HG02970 (cell line): Measurements from ENCODE around the gene IGSF21.

Source experiments
- ATAC-seq: cut with Tn5 transposase; IDR thresholded peaks from one replicate; pipeline ENCODE4 v1.9.1; 2021; ENCODE audit warnings: mild to moderate bottlenecking, moderate library complexity, moderate number of reproducible peaks; ENCODE audit not compliant: unreplicated experiment, low FRiP score

The IGSF21 gene

DNA sequence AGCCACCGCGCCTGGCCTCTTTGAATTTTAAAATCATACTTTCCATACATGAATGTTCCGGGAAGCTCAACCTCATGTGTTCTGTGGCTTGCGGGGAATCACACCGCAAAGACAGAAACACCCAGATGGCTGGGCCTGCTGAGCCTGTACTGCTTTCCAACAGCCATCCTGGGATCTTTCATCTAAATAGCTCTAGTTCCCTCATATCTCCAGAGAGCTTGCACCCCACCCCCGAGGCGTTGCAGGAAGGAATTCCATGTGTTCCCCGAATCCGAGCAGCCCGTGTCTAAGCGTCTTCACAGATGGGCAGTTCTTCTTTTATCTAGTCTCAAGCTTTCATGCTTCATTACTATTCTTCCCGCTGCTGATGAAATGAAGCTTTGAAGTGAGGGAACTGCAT lies 66.4 kb downstream of the IGSF21 start:
- no peak for ATAC-seq

DNA sequence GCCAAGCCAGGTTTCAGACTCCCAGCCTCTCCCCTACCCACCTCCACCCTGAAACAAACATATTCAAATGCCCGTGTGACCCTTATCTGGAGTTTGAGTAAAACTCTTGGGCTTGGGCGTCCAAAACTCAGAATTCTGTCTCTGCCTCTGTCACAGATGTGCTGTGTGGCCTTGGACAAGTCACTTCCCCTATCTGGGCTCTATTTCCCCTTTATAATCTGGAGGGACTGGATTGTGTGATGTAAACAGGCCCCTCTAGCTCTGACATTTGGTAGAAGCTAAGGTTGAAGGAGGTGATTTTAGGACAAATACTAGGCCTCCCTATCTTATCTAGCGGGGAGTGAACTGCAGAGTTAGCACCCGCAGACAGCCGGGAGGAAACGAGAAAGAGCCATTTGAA lies 67.5 kb downstream of the IGSF21 start:
- no peak for ATAC-seq

DNA sequence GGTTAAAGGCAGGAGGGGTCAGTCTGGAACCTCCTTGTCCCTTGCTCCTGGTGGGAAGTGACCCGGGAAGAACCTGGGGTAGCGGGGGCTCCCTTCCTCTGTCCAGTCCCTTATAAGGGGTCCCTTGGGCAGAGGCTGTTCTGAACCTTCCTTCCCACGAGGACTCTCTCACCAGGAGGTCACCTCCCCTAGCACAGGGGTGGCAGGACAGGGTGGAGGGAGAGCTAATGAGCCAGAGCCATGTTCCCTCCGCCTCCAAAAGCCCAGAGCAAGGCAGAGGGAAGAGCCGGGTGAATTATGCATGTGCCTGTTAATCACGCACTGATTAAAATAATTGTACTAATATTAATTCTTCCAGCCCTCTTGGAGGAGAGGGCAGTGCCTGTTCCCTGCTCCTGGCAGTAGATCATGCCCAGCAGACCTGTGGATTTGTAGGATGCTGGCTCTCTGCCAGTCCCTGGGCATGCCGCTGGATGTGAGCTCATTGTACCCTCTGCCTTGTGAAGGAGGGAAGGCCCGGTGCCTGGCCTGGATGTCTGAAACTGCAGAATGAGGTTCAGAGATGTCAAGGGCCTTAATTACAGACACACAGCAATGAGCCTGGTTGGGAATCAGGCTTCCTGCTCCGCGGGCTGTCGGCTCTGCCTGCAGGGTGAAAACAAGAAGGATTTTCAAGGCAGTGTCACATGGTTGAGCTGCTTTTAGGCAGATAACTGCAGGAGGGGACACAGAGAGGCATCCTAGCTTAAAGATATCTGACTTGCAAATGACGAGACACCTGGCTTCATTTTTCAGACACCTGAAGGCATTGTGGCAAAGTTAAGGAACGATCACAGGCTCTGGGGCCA lies 68.2 kb downstream of the IGSF21 start:
- ATAC-seq, result no peak

DNA sequence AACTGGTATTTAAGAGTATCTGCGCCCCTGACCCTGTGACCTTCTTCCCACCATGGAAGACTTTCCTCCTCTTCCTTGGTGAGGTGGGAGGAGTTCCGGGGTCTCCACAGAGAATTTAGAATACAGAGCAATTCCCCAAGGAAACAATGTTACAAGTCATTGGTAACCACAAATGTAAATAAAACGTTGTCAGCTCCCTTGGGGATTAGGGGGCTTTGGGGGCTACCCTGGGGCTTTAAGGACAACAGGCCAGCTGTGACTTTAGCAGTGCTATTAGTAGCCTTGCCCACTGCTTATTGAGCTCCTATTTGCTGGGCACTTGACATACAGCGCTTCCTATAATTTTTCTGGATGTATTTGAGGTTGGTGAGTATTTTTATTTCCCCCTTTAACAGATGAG lies 69.0 kb downstream of the IGSF21 start:
- ATAC-seq, result no peak

DNA sequence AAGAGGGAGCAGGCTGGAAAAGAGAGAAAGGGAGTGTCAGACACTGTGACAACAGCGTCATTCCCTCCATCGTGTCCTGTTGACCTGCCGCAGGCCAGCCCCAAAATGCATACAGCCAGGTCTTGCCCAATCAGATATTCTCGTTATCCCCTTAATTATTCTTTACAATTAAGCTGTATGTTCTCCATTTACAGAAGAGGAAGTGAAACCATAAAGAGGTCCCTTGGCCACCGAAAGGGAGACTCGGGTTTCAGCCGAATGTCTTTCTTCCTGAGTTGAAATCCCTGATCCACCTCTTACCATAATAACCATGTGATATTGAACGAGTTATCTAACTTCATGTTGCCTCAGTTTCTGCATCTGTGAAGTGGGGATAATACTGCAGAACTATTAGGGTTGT lies 70.5 kb downstream of the IGSF21 start:
- no peak for ATAC-seq

DNA sequence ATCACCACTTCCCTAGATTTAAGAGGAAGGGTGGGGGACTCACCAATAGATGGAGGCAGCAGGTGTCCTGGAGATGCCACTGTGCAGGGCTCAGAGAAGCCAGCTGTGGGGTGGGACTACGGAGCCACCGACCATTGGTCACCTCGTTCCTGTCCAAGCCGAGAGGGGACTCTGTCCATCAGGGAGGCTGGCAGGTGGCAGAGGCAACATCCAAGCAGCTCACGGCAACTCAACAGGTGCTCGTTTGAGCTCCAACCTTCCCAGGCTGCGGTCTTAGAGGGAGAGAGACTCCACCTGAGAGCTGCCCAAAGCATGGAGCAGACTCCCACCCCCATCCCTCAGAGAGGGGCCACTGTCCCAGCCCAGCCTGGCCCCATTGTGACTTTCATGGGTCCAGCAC lies 71.4 kb downstream of the IGSF21 start:
- ATAC-seq, result no peak

DNA sequence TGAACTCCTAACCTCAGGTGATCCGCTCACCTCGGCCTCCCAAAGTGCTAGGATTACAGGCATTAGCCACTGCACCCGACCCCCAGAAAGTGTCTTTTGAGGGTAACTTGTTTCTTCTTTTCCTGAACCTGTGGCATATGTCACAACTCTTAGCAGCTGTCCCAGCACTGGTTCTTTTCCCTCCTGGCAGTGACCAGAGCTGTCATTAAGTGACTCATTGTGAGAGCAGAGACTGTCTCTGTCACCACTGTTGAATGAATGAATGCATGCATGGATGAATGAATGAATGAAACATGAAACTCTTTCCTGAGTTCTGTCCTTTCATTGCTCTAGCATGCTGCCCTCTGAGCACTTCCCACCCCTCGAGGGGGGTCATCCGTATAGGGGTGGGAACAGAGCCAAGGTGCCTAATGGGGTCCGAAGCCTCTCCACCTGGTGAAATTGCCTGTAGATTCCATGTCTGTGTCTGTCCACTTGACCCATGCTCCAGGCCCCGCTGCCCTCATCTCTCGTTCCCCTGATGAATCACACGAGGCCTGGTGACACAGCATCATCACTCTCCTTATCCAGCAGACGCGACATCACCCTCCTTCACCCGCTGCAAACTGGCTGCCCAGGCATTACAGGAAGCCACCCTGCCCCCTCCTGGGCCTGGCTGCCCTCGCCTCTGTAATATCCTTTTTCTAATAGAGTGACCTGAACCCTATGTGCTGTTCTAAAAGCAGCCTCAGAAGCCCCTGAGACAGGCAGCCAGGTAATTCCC lies 75.0 kb downstream of the IGSF21 start:
- no peak for ATAC-seq

DNA sequence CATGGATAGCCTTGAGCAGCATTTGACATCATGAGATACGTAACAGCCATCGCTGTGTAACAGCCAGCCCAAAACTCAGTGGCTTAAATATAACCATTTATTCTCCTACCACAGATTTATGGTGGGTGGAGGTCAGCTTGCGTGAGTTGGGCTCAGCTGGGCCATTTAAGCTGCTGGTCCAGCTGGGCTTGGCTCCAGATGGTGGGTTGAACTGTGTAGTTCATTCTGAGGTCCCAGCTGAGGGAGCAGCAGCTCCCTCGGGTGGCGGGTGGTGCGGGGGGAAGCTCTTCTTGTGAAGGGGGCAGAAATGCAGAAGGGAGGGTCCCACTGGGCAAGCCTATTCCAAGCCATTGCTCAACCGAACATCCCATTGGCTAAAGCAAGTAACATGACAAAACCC lies 75.9 kb downstream of the IGSF21 start:
- no peak for ATAC-seq

DNA sequence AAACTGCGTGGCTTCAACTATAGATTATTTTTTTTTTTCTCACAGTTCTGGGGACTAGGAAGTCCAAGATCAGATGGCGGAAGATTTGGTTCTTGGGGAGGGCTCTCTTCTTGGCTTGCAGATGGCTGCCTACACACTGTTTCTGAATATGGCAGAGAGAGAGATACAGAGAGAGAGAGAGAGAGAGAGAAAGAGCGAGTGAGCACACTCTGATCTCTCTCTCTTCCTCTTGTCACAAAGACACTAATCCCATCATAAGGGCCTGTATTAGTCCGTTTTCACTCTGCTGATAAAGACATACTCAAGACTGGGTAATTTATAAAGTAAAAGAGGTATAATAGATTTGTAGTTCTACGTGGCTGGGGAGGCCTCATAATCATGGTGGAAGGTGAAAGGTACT lies 79.5 kb downstream of the IGSF21 start:
- ATAC-seq, result no peak

DNA sequence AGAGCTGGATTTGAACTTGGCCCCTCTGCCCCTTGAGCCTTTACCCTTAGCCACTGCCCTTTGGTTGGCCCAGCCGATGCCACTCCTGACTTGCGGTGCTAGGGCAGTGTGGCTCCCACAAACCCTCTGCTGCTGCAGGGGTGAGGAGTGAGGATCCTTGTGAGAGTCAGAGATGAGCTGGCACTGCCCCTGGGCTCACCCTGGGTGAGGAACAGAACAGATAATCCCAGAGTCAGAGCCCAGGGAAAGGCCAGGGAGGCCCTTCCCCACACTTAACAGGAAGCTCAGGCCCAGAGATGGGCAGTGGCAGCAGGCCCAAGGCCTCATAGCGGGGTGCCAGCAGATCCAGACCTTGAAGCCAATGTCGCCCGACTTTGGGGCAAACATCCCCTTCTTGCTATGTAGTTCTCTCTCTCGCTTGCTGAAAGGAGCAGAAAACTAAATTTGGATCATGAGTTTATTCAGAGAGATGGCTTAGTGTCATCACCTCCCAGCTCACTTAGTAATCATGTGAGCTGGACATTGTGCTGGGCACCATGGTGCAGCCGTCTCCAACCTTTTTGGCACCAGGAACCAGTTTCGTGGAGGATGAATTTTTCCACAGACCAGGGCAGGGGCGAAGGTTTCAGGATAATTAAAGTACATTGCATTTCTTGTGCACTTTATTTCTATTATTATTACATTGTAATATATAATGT lies 81.4 kb downstream of the IGSF21 start:
- ATAC-seq, result no peak

DNA sequence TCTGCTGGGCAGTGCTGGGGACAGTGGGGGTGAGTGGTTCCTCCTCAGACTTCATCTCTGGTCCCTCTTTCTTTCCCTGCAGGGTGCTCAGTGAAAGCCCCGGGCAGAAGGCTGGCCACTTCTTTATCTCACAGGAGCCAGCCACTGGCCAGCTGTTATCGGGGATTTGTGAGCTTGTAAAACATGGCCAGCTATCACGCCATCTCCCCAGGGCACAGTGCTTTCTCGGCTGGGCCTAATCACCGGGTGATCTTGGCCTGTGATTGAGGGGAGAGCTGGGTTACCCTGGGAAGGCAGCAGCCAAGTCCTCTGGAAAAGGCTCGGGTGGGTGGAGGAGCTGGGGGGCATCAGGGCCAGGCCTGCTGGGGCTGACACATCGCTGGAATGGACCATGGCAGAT lies 83.0 kb downstream of the IGSF21 start:
- ATAC-seq, result no peak

DNA sequence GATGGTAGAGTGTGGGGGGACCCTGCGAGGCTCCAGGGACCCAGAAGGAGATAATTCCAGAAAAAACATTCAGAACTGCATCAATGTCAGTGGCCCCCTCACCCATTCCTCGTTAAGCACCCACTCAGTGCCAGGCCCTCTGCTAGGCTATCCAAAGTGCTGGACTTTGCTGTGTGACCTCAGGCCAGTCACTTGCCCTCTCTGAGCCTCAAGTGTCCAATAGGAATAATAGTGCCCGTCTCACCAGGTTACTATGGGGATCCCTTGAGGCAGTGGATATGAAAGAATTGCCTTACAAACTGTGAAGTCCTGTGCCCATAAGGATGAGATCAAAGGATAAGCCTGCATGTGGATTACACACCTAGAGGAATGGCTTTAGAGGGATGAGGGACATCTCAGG lies 83.4 kb downstream of the IGSF21 start:
- ATAC-seq, result no peak

DNA sequence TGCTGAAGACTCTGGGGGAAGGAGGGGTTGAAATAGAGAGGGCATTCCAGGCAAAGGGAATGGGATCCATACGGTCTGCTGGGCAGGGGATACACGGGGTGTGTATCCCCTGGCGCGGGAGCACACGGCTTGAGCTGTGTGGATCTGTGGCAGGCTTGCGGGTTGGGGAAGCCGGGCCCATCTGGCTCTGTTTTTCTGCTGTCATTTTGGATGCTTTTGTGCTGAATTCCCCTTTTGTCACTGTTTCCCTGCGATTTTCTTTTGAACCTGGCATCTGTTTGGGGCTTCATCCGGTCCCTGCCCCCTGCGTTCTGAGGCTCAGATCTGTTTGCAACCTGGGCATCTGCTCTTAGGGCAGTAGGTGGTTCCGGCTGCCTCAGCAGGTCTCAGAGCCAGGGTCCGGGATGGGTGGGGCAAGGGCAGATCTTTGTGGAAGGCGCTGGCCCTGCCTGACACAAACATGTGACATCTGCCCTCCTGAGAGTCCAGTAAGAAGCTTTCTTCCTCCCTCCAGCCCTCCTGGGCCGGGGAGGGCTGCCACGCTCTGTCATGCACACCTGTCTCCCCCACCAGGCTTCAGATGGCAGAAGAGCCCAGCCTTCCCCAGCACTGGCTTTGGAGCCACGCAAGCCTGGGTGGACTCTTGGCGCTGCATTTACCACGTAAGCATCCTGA lies 84.0 kb downstream of the IGSF21 start:
- no peak for ATAC-seq

DNA sequence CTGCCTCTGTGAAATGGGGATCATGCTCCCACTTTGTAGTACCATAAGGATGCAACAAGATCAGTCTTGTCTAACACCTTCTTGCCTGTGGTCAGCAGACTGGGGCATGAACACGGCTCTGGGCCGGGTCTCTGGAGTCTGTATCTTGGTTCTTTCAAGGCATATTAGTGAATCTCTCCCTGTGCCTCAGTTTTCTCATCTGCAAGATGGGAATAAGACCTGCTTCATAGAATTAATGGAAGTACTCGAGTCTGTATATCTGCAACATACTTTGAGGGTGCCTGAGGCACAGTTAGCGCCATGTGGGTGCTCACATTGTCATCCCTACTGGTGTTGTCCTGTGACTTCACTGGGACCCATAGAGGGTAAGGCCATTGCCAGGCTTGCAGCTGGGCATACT lies 84.6 kb downstream of the IGSF21 start:
- no peak for ATAC-seq

DNA sequence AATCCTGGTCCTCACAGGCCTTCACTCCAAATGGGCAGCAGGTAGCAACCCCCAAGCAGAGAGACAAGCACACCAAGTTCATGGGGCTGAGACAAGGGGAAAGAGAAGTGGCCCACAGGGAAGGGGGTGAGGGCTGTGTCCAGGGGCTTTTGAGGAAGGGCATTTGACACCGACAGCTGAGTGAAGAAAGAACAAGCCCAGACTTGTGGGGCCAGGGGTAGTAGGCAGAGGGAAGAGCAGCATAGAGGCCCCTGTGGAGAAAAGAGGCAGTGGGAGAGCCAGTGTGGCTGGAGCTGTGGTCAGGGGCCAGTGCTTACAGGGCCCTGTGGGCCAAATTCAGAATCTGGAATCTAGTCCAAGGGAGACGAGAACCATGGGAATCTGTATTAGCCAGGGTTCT lies 85.4 kb downstream of the IGSF21 start:
- no peak for ATAC-seq

DNA sequence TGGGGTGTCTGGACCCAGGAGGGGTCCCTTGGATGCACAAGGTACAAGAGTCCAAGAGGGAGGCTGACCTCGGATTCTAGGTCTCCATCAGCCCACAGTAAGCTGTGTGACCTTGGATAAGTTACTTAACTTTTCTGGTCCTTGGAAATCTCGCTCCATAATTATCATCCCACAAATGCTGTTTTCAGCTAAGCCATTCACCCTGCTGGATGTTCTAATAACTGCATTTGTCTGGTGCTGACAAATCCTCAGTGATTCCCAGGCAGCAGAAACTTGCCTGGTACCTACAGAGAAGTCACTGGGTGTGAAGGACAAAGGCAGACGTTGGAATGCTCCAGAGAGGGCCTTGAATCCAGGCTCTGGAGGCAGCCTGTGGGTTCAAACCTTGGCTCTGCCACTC lies 89.7 kb downstream of the IGSF21 start:
- no peak for ATAC-seq

DNA sequence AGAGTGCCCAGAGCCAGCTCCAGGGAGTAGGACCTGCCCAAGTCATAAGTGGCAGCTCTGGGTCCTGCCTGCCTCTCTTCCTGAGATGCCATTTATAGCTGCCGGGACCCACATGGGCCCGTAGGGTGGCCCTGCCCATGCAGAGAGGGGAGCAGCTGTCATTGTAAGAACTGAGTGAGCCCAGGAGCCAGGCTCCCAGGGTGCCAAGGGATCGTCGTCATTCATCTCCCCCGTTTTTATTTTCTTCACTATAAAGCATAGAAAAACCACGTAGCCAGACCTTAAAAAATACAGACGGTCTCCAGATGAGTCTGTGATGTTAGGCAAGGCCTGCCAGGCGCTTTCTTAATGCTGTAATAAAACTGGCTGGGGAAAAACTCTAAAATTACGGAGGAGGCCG lies 90.7 kb downstream of the IGSF21 start:
- ATAC-seq, result no peak

DNA sequence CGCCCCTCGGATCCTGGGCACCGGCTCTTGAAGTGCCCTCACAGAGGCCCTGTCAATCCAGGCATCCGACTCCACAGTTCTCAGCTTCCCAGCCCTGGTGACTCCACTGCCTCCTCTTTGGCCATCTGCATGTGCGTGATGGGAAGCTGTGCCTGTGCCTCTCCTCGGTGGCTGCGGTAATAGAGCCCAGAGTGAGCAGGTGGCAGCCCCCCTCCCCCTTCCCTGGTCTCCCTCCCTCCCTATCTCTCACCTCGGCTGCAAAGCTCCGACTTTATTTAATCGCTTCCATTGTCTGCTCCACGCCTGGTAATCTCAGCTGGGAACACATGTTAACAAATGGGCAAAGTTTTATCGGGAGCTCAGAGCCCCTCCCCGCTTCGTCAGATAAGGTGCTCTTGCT lies 91.9 kb downstream of the IGSF21 start:
- no peak for ATAC-seq

DNA sequence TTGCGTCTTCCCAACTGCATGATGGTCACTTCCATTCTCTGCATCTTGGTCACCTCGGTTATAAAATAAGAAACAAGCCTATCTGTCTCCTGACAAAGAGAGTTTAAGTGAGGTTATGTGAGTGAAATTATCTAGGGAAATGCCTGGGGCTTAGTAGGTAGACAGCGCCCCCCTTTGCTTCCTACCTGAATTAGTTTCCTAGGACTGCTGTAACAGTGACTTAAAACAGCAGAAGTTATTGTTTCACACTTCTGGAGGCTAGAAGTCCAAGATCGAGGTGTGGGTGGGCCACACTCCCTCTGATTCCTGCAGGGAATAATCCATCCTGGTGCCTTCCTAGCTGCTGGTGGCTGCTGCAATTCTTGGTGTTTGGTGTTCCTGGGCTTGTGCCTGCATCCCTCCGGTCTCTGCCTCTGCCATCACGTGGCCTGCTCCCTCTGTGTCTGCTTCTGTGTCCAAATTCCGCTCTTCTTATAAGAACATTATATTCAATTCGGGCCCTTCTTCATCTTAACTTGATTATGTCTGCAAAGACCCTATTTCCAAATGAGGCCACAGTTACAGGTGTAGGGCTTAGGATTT lies 92.6 kb downstream of the IGSF21 start:
- ATAC-seq, result no peak

DNA sequence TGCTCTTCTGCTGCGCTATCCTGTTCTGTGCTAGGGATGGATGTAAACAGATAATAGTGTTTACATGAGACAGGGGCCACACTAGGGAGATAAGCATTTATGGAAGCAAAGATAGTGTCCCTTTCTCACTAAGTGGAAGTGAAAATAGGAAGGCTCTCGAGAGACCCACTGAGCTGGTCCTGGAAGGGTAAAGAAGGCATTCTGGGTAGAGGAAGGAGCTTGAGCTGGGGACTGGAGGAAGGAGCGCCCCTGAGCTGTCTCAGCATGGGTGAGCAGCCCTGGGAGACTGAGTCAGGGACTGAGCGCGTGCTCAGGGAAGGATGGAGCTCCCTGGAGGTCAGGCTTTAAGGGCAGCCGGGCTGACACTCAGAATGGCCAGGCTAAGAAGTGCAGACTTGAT lies 93.3 kb downstream of the IGSF21 start:
- no peak for ATAC-seq
